HG02571 (cell line): Measurements from ENCODE around the gene IFITM1.
"Not testable (repeated sequence)": the region's sequence is repeated elsewhere in the genome, so short reads cannot be mapped to it uniquely, and the experiment has no call there.

Experiments
- ATAC-seq: cut with Tn5 transposase; IDR thresholded peaks from one replicate; pipeline ENCODE4 v1.9.1; 2021; ENCODE audit warnings: mild to moderate bottlenecking, moderate library complexity; ENCODE audit not compliant: unreplicated experiment

The IFITM1 gene

GRCh38 chr11:293852-294661, 19.8 kb upstream of the IFITM1 start:
- no peak for ATAC-seq

GRCh38 chr11:294780-295179, 19.1 kb upstream of the IFITM1 start:
- ATAC-seq: no peak

- ATAC-seq: no peak
These were observed 18.3 kb upstream of the IFITM1 start for GRCh38 chr11:295351-296170.

- no peak for ATAC-seq
These were observed 17.4 kb upstream of the IFITM1 start for GRCh38 chr11:296171-297050.

- no peak for ATAC-seq
These were observed 16.7 kb upstream of the IFITM1 start for GRCh38 chr11:297051-297585.

- ATAC-seq: no peak
These were observed 16.0 kb upstream of the IFITM1 start for GRCh38 chr11:297586-298405.

- ATAC-seq: no peak
These were observed 15.3 kb upstream of the IFITM1 start for GRCh38 chr11:298406-299065.

- no peak for ATAC-seq
These were observed 14.6 kb upstream of the IFITM1 start, which contains the start of gene IFITM5 for GRCh38 chr11:299081-299891. TSS of gene IFITM5 (minus strand) at chr11:299526. CDS start at chr11:299490, 36 bp downstream.

GRCh38 chr11:299951-300735, 13.7 kb upstream of the IFITM1 start:
- ATAC-seq: no peak

GRCh38 chr11:303363-303762, 10.5 kb upstream of the IFITM1 start:
- no peak for ATAC-seq

GRCh38 chr11:304061-304506, 9.8 kb upstream of the IFITM1 start:
- ATAC-seq: no peak

- no peak for ATAC-seq
These were observed 8.7 kb upstream of the IFITM1 start for GRCh38 chr11:304915-305843.

GRCh38 chr11:305844-306211, 8.0 kb upstream of the IFITM1 start:
- no peak for ATAC-seq

- no peak for ATAC-seq
These were observed 7.0 kb upstream of the IFITM1 start for GRCh38 chr11:306645-307371.

- ATAC-seq: not testable (repeated sequence)
These were observed 5.8 kb upstream of the IFITM1 start, which contains the start of gene IFITM2 for GRCh38 chr11:307766-308708. TSS of gene IFITM2 (plus strand) at chr11:307816. CDS start at chr11:308193, 377 bp downstream.
